ENCODE data around the gene NCKAP1. TPM values are rescaled to one million over a fixed set of nuclear protein-coding genes. Genes with fewer than 3 reads are reported as not detected.

The NCKAP1 gene
- total RNA-seq, 4 donors from 2014 or later, result 185 to 345 (median 292) TPM

GRCh38 chr2:182866095-182866460 lies 172.2 kb downstream of the NCKAP1 start:
- no peaks in the 10 kb centered on the region for H3K27me3 ChIP-seq
- peak overlapping the region in 3 of 4 donors; percentile 67 to 78 (median 75) for H3K27ac ChIP-seq
- ATAC-seq, result peak; percentile 32

GRCh38 chr2:182864949-182865570 lies 173.2 kb downstream of the NCKAP1 start:
- H3K4me1 ChIP-seq, result peaks cover 10 to 62% (median 11%) of the 10 kb centered on the region in 3 donors
- H3K27ac ChIP-seq, result peak overlapping the region in 1 of 4 donors; percentile 78
- peak overlapping the region; percentile 40 to 57 for H3K4me3 ChIP-seq
- H3K36me3 ChIP-seq, result no peaks in the 10 kb centered on the region
- no peak for ATAC-seq
- TF ChIP-seq POLR2AphosphoS5 (IDR thresholded peaks at IDR 0.05) (no peak), POLR2A (IDR thresholded peaks at IDR 0.05) (no peak)
- TF ChIP-seq, protein P1, sequence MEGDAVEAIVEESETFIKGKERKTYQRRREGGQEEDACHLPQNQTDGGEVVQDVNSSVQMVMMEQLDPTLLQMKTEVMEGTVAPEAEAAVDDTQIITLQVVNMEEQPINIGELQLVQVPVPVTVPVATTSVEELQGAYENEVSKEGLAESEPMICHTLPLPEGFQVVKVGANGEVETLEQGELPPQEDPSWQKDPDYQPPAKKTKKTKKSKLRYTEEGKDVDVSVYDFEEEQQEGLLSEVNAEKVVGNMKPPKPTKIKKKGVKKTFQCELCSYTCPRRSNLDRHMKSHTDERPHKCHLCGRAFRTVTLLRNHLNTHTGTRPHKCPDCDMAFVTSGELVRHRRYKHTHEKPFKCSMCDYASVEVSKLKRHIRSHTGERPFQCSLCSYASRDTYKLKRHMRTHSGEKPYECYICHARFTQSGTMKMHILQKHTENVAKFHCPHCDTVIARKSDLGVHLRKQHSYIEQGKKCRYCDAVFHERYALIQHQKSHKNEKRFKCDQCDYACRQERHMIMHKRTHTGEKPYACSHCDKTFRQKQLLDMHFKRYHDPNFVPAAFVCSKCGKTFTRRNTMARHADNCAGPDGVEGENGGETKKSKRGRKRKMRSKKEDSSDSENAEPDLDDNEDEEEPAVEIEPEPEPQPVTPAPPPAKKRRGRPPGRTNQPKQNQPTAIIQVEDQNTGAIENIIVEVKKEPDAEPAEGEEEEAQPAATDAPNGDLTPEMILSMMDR (IDR thresholded peaks at IDR 0.05), result no peak
- 72 to 84% methylated on average over 4 of the region's 4 CpGs for WGBS, 2 donors (ENCODE audit: low coverage in 1 of 2)
- no peaks in the 10 kb centered on the region for H3K9me3 ChIP-seq
- H3K27me3 ChIP-seq, result no peaks in the 10 kb centered on the region

More at GRCh38 chr2:182866095-182866460, 172.2 kb downstream of the NCKAP1 start:
- TF ChIP-seq POLR2AphosphoS5 (IDR thresholded peaks at IDR 0.05) (no peak), POLR2A (IDR thresholded peaks at IDR 0.05) (no peak), EP300 (IDR thresholded peaks at IDR 0.05) (no peak)
- TF ChIP-seq, protein P1 (IDR thresholded peaks at IDR 0.05), result no peak
- Histone ChIP-seq H3K9me3 (no peaks in the 10 kb centered on the region), H3K4me1 (peaks cover 9 to 61% (median 11%) of the 10 kb centered on the region in 3 donors), H3K36me3 (no peaks in the 10 kb centered on the region), H3K4me3 (peak overlapping the region; percentile 40 to 57)
- 33 to 47% methylated on average over 1 to 3 of the region's 19 CpGs for WGBS, 2 donors (ENCODE audit: low coverage in 1 of 2)

DNA sequence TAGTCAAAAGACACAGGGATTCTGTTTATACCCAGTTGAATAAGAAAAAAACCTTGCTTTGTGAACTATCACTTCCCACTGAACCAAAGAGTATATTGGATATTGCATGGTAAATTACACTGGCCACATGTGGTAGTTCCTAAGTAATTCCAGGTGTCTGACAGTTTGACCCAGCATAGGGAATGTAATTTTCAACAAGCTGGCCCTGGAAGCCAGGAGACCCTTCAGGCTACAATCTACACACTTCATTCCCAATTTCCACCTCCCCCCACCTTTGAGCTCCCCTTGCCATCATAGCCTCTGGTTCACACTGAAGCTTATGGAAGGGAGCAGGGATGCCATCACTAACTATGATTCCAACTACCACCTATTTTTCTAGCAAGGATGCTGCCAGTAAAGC lies 174.6 kb downstream of the NCKAP1 start:
- H3K9me3 ChIP-seq, result no peaks in the 10 kb centered on the region
- H3K36me3 ChIP-seq, result no peaks in the 10 kb centered on the region
- H3K27ac ChIP-seq, result peak overlapping the region in 2 of 4 donors; percentile 23 to 66
- H3K4me3 ChIP-seq, result peak overlapping the region in 1 of 2 donors; percentile 57
- no peak for ATAC-seq
- H3K4me1 ChIP-seq, result peaks cover 10 to 62% (median 11%) of the 10 kb centered on the region in 3 donors
- H3K27me3 ChIP-seq, result no peaks in the 10 kb centered on the region
- TF ChIP-seq POLR2AphosphoS5 (IDR thresholded peaks at IDR 0.05) (no peak), POLR2A (IDR thresholded peaks at IDR 0.05) (no peak), EP300 (IDR thresholded peaks at IDR 0.05) (no peak)
- TF ChIP-seq, protein P1 (IDR thresholded peaks at IDR 0.05), result no peak

DNA sequence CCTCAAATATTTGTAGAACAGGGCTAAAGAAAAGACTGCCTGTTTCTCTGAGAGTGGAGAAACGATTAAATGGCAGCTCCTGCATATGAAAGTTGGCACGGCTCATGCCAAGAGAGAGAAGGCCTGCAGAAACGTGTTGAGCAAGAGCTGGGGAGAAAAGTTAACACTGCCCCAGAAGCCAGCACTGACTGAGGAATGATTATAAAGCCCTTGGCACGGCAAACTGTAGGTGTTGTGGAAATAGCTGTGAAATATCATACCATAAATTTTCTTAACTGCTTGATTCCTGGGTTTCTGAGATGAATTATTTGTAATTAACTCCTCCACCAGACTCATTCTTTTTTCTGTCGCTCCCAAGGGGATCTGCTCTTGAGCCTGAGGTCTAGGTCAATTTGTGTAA lies 176.2 kb downstream of the NCKAP1 start:
- Histone ChIP-seq H3K36me3 (peaks cover 0 to 3% of the 10 kb centered on the region in 2 donors), H3K27ac (peak overlapping the region in 3 of 4 donors; percentile 34 to 66 (median 42)), H3K4me1 (peaks cover 7 to 47% (median 10%) of the 10 kb centered on the region in 3 donors), H3K27me3 (no peaks in the 10 kb centered on the region), H3K9me3 (no peaks in the 10 kb centered on the region), H3K4me3 (no peak overlapping the region)
- peak; percentile 25 for TF ChIP-seq POLR2AphosphoS5 (IDR thresholded peaks at IDR 0.05)
- TF ChIP-seq POLR2A (IDR thresholded peaks at IDR 0.05), result no peak
- WGBS, 2 donors (ENCODE audit: low coverage in 1 of 2), result 30 to 36% methylated on average over 5 of the region's 5 CpGs
- ATAC-seq, result peak; percentile 38

DNA sequence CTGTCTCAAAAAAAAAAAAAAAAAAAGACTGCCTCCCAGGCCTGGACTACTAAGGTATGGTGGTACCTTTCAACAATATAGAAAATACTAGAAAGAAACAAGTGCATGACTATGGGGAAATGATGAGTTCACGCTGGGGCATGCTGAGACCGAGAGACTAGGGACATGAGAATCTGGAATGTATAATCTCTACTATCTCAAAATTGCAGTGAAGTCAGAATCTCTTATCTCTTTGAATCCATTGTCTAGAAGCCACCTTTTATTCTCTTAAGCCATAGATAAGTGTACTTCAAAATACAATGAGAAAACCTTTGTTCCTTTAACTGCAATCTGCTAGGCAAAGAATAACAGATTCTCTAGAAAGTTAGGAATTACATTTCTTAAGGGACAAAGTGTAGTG lies 177.4 kb downstream of the NCKAP1 start:
- Histone ChIP-seq H3K36me3 (peaks cover 0 to 3% of the 10 kb centered on the region in 2 donors), H3K4me3 (no peak overlapping the region), H3K27me3 (no peaks in the 10 kb centered on the region), H3K9me3 (no peaks in the 10 kb centered on the region), H3K4me1 (peaks cover 0 to 37% (median 10%) of the 10 kb centered on the region in 3 donors), H3K27ac (peak overlapping the region in 1 of 4 donors; percentile 66)
- WGBS, 2 donors (ENCODE audit: low coverage in 1 of 2), result 96% methylated on average over 2 of the region's 2 CpGs; no CpG with 5 or more reads in 1 of the 2 donors
- no peak for TF ChIP-seq POLR2AphosphoS5 (IDR thresholded peaks at IDR 0.05)
- no peak for TF ChIP-seq EP300 (IDR thresholded peaks at IDR 0.05)
- TF ChIP-seq POLR2A (IDR thresholded peaks at IDR 0.05), result no peak
- TF ChIP-seq, protein P1 (IDR thresholded peaks at IDR 0.05), result no peak
- ATAC-seq, result no peak

Small RNA genes within 50 kb of the gene (small RNA-seq; reads per million reads assigned to genes)
- 0 reads per million in 4 donors for gene RF00019
- gene RF00599, result 0 reads per million in 4 donors
- 0 reads per million in 4 donors for gene RNU6-1122P

Other genes with a start within 250 kb of the NCKAP1 start
- gene FRZB, start 171.8 kb downstream of the NCKAP1 start, total RNA-seq, result 10 to 100 TPM in 3 of 4 donors, 1 to 10 TPM in 1; 8.5 to 88.4 (median 18.6) TPM
- 10 to 100 TPM in 2 of 4 donors, 1 to 10 TPM in 2; 3.9 to 16.7 (median 8.6) TPM for gene DUSP19, start 40.3 kb upstream of the NCKAP1 start, total RNA-seq
- gene NUP35, start 86.0 kb upstream of the NCKAP1 start, total RNA-seq, result 10 to 100 TPM in 2 of 4 donors, 1 to 10 TPM in 2; 6.8 to 17.1 (median 12.1) TPM

All from gastroesophageal sphincter (tissue), 4 donors.